ENCODE measurements around the gene PTTG1IP.
"Not testable (repeated sequence)": the region's sequence is repeated elsewhere in the genome, so short reads cannot be mapped to it uniquely, and the experiment has no call there.

Gene PTTG1IP

DNA sequence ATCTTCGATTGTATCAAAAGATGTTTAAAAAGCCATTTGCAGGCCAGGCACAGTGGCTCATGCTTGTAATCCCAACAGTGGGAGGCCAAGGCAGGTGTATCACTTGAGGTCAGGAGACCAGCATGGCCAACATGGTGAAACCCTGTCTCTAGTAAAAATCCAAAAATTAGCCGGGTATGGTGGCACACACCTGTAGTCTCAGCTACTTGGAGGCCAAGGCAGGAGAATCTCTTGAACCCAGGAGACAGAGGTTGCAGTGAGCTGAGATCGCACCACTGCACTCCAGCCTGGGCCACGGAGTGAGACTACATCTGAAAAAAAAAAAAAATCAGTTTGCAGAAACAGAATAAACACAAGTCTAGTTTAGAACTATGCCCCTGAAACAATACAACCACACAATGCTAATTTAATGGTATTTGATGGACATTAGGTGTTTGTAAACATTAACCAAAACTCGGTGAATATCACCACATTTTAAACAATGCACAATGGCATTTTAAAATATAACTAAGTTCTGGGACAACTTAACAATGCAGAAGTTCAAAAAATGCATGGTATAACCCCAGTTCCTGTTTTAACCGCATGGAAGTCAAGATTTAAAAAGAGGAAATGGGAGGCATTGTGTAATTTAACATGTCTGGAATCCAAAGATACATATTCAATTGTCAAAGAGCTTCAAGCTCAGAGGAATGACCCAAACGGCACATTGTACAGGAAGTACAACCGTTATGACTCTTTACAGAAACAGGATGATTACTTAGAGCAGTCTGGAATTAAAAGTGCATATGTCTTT lies 7.1 kb upstream of the PTTG1IP start:
- DNase-seq: no peak

DNA sequence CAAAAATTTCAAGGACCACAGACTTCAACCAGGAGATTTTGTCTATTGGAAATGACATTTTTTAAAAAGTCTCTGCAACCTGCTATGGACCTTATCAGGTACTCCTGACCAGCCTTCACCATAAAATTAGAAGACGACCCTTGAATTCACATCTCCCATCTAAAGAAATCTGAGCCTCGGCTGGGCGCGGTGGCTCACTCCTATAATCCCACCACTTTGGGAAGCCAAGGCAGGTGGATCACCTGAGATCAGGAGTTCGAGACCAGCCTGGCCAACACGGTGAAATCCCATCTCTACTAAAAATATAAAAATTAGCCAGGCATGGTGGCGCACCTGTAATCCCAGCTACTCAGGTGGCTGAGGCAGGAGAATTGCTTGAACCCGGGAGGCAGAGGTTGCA lies 5.7 kb upstream of the PTTG1IP start:
- DNase-seq: not testable (repeated sequence)

DNA sequence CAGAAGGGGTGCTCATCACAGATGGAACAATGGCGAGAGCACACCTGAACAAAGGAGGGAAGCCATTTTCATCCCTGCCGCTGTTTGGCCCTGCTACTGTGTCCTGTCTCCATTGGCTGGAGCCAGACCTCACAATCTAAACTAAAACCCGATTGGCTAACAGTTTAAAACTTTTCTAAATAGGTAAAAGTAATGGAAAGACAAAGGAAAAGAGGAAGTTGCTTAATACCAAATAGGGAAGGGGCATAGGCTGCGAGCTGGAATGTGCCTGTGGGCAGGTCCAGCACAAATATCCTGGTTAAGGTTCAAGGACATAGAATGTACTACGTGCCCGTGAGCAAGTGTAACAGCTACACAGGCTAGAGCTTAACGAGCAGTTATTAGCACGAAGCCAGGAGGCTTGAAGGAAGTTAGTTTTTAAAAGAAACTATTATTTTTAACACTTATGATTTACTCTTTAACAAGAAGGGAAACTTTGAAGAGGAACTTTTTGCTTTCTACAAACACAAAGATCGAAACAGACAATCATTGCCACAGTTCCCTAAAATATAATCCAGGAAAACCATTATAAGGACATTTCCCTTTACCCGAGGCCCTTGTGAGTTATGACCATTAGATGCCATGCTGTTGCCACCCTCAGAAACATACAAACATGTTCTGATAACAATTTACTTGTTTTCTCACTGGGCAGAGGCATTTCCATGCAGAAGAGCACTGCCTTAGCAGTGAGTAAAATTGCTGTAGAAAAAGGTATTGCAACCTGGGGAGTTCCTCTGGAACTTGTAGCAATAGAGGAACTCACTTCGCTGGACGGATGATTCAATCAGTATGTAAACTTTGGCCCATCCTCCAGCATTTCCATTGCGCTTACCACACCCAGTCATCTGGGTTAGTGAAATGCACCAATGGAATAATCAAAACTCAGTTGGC lies 4.8 kb upstream of the PTTG1IP start:
- peak; percentile 53 for DNase-seq

DNA sequence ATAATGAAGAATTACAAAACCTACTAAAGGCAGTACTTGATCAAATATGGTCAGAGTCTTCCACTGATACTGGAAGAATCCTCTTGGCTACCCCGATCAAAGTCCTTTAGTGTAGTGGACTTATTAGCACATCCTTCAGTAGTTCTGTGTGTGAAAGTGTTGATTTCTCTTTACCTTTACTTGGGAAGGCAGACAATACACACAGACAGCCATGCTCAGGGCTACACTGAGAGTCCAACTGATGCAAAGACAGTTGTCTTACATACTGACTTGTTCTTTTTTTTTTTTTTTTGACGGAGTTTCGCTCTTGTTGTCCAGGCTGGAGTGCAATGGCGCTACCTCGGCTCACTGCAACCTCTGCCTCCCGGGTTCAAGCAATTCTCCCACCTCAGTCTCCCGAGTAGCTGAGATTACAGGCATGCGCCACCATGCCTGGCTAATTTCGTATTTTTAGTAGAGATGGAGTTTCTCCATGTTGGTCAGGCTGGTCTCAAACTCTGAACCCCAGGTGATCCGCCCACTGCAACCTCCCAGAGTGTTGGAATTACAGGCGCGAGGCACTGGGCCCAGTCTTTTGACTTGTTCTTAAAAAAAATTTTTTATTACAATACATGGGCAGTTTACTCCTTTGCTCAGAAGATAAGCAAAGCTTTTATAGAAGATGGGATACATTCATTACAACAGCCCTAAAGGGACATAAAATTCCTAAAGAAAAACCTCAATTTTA lies 3.5 kb upstream of the PTTG1IP start:
- DNase-seq: no peak

DNA sequence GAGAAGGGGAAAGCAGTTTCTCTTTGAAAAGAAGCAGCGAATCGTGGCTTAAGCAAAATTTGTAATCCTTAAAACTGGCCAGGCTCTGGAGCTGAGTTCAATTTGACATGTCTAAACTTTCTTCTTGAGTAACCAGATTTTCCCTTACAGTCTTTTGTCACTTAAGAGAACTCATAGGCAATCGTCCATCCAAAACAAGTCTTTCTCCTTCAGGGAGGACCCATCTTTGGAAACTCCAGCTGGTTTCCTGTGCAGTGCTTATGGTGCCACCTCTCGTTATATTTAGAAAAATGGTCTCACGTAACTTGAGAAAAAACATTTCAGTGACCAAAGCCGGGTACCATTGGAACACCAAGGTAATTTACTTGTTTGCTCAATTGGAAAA lies 1.8 kb upstream of the PTTG1IP start:
- no peak for DNase-seq

DNA sequence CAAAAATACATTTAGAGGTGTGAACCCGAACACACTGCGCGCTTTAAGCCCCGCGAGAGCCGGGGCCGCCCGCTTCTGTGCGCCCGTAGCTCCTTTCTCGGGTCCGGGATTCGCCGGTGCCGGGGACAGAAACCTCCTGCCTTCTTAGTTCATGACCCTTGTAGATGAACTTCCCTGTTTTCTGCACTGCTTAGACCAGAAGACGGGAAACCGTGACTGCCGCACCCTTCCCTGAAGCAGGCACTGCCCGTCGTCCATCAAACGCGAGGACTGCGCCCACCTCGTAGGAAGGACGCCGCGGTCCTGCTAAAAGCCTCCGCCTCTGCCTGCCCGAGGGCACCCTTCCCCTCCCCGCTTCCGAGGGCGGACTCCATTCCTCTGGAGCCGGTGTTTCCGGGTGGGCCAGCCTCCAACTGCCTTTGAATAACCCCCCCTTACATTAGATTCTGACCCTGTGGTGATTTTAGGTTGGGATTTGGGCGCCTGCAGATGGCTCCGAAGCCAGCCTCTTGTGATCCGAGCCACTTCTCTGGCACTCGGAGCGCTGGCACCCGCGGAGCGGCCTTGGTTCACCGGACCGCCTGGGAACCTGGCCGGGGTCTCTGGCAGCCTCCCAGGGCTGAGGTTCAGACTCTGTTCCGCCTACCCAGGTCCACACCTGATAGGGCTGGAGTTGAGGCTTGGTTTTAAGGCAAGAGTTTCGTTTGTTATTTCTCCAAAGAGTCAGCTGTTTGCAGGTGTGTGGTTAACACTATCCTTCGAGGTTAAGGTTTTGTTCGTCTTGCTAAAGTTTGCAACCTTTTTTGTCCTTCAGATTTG lies 1.2 kb upstream of the PTTG1IP start:
- peak; percentile 60 for DNase-seq

DNA sequence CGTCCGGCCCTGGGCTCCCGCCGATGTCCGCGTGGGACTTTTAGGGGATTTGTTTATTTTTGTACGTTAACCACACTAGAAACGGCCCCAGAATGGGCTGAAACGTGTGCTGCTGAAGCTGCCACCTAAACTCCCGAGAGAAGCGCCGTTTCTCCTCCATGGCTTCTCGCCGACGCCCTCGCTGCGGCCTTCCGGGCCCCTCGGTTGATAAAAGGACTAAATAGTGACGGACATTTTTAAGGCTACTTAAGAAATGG lies 678 bp upstream of the PTTG1IP start:
- DNase-seq: no peak

DNA sequence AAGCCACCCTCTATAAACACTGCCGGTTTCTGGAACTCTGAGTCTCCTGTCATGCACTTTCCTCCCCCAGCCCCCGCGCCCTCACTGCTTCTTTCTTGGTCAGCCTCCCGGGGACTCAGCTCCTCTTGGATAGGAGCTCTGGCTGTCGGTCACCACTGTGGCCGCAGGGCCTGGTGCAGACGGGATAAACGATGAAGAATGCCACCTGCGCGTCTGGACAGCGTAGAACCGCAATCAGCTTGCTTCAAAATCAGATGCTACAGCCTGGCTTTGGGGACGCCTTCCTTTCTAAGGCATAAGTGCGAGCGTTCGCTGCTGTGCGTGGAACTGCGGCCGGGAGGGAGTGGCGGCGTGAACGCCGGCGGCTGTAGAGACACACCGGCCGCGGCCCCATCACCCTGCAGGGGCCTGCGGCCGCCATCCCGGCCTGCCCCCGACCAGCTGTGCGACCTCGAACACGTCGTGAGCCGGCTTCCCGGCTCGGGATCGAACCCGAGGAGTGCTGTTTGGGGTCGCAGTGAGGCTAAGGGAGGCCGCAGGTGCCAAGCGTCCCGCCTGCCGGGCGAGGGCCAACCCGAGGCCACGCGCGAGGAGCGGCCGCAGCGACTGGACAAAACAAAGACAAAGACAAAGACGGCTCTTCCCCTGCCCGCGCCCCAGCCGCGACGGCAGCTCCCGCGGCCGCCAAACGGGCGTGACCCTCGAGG lies 688 bp downstream of the PTTG1IP start:
- DNase-seq: no peak

DNA sequence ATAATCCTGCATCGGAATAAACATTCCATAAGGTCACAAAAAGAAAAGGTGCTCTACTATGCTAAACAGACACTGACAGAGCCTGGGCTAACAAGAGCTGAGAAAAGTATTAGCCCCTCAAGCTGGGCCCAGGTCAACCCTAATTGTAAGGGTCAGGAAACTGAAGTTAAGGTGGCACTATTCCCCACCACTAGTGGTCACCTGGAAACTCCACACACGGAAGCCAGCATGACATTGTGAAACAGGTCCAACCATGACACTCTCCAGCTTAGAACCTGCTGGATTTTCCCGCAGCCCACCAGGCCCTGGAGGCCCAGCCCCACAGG lies 1.2 kb downstream of the PTTG1IP start:
- no peak for DNase-seq

DNA sequence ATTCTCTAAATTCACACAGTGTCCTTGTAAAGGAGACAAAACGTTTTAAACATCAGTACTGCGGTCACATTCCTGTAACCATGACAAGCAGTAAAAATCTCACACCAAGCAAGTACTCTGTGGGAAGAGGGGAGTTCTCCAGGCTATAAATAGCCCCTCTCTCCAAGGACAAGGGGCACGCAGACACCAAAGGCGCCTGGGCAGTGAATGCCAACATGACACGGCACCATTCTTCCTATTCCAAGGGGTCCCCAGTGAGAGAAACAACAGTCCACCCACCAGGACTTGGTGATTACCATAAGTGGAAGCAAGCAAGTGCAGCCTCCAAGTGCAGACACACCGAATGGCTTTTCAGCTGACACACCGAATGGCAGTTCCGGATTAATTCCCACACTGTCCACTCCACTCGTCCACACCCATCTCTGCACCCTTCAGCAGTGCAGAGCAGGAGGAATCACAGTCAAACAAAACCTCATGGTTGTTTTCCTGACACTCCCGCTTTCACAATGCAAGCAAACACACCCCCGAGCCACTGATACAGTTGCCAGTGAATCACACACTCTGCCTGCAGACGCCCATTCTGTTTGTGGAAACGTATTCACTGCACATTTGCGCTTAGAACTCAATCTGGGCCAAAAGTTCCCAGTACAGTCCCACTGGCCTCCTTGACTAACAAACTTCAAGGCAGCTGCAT lies 1.8 kb downstream of the PTTG1IP start:
- DNase-seq: peak; percentile 32

DNA sequence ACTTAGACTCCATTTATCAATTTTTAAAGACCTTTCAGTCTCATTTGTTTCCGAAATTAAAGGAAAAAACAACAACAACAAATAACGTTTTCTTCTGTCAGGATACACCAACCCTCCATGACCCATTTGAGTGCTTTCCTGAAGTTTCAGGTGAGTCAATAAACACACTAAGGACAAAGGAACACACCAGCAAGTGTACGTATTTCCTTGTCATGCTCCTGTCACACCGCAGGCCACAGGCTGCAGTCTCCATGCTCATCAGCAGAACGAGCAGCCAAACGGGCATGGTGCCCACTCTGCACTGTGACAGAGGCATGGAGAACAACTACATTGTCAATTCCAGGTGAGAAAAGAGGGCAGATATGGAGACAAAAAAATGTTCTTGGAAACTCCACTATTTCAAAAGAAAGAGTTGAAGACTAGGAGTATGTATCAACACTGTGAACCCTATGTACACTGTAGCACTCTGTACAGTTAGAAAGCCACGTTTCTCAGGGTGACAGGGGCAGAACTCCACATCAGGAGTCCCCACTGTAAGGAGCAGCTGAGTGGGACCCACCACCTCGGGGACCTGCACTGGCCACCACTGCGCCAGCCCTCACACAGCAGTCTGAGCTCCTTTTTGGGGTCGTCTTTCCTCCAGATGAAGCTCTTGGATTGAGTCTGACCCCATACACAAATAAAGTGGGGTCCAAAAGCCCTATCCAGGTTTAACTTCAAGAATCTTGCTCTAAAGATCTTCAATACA lies 2.6 kb downstream of the PTTG1IP start:
- DNase-seq: no peak

DNA sequence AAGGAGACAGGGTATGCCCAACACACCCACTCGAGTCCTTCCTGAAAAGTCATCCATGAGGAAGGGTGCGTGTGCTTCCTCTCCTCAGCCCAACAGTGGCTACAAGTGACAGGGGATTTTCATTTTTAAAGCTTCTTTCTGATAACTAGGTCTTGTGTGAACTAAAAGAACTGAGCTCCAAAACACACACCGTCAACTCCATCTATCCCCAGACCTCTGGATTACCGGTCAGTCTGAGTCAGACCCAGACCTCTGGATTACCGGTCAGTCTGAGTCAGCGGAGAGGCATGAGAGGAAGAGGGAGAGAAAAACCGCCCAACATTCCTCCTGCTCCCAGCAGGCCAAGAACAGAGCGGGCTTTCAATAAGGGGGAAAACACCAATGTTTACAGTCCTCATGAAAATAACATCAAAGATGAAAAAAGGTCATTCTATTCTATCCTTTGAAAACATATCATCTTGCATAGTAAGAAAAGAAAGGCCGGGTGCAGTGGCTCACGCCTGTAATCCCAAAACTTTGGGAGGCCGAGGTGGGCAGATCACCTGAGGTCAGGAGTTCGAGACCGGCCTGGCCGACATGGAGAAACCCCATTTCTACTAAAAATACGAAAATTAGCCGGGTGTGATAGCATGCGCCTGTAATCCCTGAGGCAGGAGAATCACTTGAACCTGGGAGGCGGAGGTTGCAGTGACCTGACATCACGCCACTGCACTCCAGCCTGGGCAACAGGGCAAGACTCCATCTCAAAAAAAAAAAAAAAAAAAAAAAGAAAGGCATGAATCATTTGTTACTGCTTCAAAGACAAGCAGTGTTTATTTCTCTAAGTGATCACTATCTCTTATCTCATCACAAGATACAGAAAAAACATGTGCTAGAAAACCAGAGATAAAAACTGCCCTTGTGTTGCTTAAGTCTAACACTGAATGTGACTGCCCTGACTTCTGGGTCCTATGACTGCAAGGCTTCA lies 3.4 kb downstream of the PTTG1IP start:
- DNase-seq: no peak

DNA sequence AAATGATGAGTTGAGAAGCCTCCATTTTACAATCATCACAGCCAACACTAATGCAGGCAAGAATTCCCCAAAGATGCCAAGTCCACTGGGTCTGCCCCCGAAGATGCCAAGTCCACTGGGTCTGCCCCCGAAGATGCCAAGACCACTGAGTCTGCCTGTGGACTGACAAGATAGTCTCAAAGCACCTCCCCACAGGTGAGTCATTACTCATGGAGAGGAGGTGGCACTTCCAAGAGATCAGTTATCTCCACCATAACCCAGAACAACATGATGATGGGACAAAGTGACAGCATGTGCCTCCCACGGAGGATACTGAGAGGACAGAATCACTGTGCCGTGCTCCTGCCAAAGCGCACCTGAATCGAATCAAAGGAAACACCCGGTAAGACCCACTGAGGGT lies 4.8 kb downstream of the PTTG1IP start:
- no peak for DNase-seq

DNA sequence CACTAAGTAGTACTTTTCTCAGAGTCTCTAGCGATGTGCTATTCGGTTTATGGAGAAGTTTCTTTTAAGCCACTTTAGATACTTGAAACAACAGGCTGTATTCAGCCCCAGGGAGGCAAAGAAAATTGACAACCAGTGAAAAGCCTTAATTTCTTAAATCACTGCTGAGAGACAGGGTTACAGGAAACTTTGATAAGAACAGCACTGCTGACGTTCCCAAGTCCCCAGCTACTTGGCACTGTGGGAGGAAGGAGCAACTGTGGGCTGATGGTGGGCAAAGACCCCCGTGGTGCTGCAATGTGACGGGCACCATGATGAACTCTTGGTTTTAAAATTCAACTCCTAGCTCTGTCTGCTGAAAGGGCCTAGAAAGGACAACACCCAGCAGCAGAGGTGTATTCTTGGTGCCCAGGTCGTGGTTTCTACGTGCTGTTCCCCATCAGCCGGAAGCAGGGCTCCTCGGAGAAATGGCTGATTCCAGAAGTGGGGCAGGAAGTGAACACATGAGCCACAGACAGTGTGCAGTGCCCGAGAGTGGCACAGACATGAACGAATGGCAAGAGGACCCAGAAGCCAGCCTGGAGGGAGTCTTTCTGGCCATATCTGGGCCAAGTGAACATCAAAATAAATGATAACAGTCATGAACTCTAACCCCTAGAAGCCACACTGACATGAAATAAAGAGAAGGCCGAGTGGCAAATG lies 5.3 kb downstream of the PTTG1IP start:
- DNase-seq: peak; percentile 52

DNA sequence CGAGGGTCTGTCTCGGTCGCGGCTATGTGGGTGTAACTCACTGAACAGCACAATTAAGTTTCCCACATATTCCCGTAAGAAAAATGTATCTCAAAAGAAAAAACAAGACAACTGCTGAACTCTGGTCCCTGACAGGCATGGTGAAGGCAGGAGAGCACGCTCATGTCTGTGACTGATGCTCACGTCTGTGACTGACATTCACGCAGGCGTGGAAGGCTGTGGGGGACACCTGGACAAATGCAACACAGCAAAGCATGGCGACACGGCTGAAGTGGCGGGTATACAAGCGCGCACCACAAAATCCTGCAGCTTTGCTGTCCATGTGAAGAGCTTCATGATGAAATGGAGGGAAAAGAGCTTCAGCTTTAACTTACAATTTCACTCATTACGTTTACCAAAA lies 6.0 kb downstream of the PTTG1IP start:
- no peak for DNase-seq

DNA sequence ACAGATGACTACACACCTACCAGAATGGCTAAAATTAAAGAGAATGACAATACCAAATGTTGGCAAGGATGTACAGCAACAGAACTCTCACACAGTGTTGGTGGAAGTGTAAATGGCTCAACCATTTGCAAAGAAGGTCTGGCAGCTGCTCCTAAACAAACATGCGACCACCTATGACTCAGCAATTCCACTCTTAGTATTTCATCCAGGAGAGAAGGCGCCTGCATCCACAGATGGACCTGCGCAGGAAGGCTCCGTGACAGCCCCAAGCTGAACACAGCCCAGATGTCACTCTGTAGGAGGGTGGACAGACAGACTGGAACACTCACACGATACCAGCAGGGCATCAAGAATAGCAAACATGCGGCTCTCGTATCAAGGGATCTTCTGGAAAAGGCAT lies 6.7 kb downstream of the PTTG1IP start:
- DNase-seq: no peak

DNA sequence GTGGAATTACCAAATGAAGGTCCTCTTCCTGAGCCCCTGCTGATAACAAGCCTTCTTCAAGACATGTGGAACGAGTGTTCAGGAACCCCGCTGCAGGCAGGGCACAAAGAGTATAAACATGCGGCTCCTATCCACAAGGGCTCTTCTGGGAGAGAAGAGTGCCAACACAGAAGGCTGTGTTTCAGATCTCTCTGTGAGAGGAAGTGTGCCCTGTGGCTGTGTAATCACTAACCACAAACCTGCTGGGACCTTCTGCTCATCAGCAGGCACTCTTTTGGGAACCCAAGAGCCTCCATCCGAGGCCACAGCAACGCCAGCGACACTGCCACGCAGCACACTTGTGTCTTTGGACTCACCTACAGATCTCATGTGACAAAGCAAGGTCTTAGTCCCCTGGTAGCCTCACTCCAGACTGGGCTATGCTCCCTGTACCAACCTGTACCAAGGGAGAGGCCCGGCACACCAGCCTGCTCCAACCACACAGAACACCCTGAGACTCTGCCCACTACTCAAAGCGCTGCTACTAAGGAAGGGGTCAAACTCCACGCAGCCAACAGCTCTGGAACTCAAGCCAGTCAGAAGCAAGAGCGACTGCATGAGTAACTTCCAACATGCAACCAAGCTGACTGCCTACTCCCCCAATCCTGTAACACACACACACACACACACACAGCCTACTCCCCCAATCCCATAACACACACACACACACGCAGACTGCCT lies 7.8 kb downstream of the PTTG1IP start:
- DNase-seq: peak; percentile 51
